C4-2B (cell line): ENCODE measurements around the gene FGD6.

ENCODE experiments used
- ZFX ChIP-seq: fragments of 450-650 bp; IDR thresholded peaks from 2 replicates; pipeline ENCODE4 v1.6.1; 2017
- TF ChIP-seq, protein P1 (sequence below): fragments of 450-650 bp; conservative IDR thresholded peaks from 2 replicates; pipeline ENCODE4 v1.5.1; 2017; ENCODE audit warnings: mild to moderate bottlenecking

DNA sequence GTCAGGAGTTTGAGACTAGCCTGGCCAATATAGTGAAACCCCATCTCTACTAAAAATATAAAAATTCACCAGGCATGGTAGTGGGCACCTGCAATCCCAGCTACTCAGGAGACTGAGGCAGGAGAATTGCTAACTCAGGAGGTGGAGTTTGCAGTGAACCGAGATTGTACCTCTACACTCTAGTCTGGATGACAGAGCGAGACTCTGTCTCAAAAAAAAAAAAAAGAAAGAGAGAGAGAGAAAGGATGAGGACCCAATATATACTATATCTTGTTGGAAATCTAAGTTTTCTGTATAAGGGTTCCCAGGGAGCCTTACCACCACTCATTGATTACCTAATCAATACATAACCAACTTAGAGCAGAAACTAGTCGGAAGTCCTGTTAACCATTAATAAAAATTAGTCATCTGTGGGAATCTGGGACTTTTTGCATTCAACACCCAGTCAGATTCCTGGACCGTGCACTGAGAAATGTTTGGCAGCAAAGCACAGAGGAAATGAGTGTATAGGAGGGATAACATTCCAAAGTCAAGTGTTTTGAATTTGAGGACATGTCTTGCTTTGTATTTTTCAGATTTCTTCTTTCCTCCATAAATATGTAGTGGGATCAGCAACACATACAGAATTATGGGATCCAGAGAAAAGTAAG is 99.0 kb downstream of the FGD6 start:
- TF ChIP-seq, protein P1, sequence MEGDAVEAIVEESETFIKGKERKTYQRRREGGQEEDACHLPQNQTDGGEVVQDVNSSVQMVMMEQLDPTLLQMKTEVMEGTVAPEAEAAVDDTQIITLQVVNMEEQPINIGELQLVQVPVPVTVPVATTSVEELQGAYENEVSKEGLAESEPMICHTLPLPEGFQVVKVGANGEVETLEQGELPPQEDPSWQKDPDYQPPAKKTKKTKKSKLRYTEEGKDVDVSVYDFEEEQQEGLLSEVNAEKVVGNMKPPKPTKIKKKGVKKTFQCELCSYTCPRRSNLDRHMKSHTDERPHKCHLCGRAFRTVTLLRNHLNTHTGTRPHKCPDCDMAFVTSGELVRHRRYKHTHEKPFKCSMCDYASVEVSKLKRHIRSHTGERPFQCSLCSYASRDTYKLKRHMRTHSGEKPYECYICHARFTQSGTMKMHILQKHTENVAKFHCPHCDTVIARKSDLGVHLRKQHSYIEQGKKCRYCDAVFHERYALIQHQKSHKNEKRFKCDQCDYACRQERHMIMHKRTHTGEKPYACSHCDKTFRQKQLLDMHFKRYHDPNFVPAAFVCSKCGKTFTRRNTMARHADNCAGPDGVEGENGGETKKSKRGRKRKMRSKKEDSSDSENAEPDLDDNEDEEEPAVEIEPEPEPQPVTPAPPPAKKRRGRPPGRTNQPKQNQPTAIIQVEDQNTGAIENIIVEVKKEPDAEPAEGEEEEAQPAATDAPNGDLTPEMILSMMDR = no peak
- no peak for TF ChIP-seq ZFX
